Panc1 (cell line): ENCODE data around the gene ANAPC16.

Experiments used
- CTCF ChIP-seq: fragments of 450-650 bp; IDR thresholded peaks from 2 replicates; pipeline ENCODE4 v1.5.1; 2017; ENCODE audit warnings: mild to moderate bottlenecking
- TCF7L2 ChIP-seq: IDR thresholded peaks from 2 replicates; pipeline ENCODE4 v1.6.1; 2011; ENCODE audit warnings: mild to moderate bottlenecking, low read depth, low read length, inconsistent platforms

GRCh38 chr10:72219235-72219814 lies 3.5 kb downstream of the ANAPC16 start:
- no peak for TF ChIP-seq CTCF
- no peak for TF ChIP-seq TCF7L2
